SU-DHL-6 (cell line): ENCODE measurements around the gene F2.

Source experiments
- H2AFZ ChIP-seq: fragments of 200-600 bp; sonication (generic); 2 replicates; pipeline ENCODE4 v1.6.1; 2014; ENCODE audit warnings: low read depth, mild to moderate bottlenecking, moderate library complexity, mixed read lengths, antibody characterized with exemption, low read length; ENCODE audit not compliant: severe bottlenecking
- H3F3A ChIP-seq: fragments of 200-600 bp; shearing (Covaris generic); 2 replicates; pipeline ENCODE4 v1.6.0; 2016; ENCODE audit warnings: antibody characterized with exemption, mild to moderate bottlenecking; ENCODE audit not compliant: insufficient read depth
- H3K27ac ChIP-seq: fragments of 200-600 bp; sonication (generic); 2 replicates; pipeline ENCODE4 v1.5.1; 2016; ENCODE audit warnings: low read depth, mild to moderate bottlenecking, low read length, moderate library complexity, mixed read lengths
- H3K27me3 ChIP-seq: fragments of 200-600 bp; sonication (generic), shearing (Covaris generic); 2 replicates; pipeline ENCODE4 v1.6.0; 2014; ENCODE audit warnings: mild to moderate bottlenecking, low read length
- H3K36me3 ChIP-seq: fragments of 200-600 bp; sonication (generic); 2 replicates; pipeline ENCODE4 v1.6.1; 2014; ENCODE audit warnings: mild to moderate bottlenecking, low read length, mixed read lengths
- H3K4me2 ChIP-seq: fragments of 300-600, 200-600 bp; shearing (Covaris generic), sonication (generic); 2 replicates; pipeline ENCODE4 v1.6.0; 2014; ENCODE audit warnings: low read length, low read depth, mild to moderate bottlenecking; ENCODE audit not compliant: poor library complexity, severe bottlenecking
- H3K4me3 ChIP-seq: fragments of 200-600 bp; sonication (generic); 2 replicates; pipeline ENCODE4 v1.5.1; 2014; ENCODE audit warnings: antibody characterized with exemption, low read length, mild to moderate bottlenecking, mixed read lengths; ENCODE audit not compliant: insufficient read depth, poor library complexity, severe bottlenecking
- H3K79me2 ChIP-seq: fragments of 200-600 bp; sonication (generic); 2 replicates; pipeline ENCODE4 v1.6.1; 2014; ENCODE audit warnings: mild to moderate bottlenecking, low read length, moderate library complexity; ENCODE audit not compliant: insufficient read depth
- H3K9ac ChIP-seq: fragments of 200-600 bp; sonication (generic); 2 replicates; pipeline ENCODE4 v1.7.0; 2014; ENCODE audit warnings: mild to moderate bottlenecking, low read length
- H3K9me2 ChIP-seq: fragments of 200-600 bp; sonication (generic); replicated peaks from 2 replicates; pipeline ENCODE4 v1.6.1; 2014; ENCODE audit warnings: low read length; ENCODE audit not compliant: insufficient read depth
- H3K9me3 ChIP-seq: fragments of 200-600 bp; sonication (generic); 2 replicates; pipeline ENCODE4 v1.6.1; 2014; ENCODE audit warnings: low read length, mixed read lengths; ENCODE audit not compliant: insufficient read depth
- H4K20me1 ChIP-seq: fragments of 200-600 bp; sonication (generic); 2 replicates; pipeline ENCODE4 v1.6.1; 2014; ENCODE audit warnings: low read depth, mild to moderate bottlenecking, antibody characterized with exemption, low read length, moderate library complexity, mixed read lengths
- EZH2phosphoT487 ChIP-seq: fragments of 200-600 bp; sonication (generic), shearing (Covaris generic); conservative IDR thresholded peaks from 2 replicates; pipeline ENCODE4 v1.6.1; 2018; ENCODE audit warnings: mild to moderate bottlenecking, antibody characterized with exemption, low read length, moderate library complexity, mixed read lengths
- TF ChIP-seq, protein P1 (sequence below): fragments of 200-600 bp; sonication (generic); IDR thresholded peaks from one replicate; pipeline ENCODE4 v1.5.1; 2017; ENCODE audit warnings: antibody characterized with exemption, mild to moderate bottlenecking, low read length, moderate library complexity; ENCODE audit not compliant: insufficient read depth, poor library complexity, severe bottlenecking

The F2 gene

DNA sequence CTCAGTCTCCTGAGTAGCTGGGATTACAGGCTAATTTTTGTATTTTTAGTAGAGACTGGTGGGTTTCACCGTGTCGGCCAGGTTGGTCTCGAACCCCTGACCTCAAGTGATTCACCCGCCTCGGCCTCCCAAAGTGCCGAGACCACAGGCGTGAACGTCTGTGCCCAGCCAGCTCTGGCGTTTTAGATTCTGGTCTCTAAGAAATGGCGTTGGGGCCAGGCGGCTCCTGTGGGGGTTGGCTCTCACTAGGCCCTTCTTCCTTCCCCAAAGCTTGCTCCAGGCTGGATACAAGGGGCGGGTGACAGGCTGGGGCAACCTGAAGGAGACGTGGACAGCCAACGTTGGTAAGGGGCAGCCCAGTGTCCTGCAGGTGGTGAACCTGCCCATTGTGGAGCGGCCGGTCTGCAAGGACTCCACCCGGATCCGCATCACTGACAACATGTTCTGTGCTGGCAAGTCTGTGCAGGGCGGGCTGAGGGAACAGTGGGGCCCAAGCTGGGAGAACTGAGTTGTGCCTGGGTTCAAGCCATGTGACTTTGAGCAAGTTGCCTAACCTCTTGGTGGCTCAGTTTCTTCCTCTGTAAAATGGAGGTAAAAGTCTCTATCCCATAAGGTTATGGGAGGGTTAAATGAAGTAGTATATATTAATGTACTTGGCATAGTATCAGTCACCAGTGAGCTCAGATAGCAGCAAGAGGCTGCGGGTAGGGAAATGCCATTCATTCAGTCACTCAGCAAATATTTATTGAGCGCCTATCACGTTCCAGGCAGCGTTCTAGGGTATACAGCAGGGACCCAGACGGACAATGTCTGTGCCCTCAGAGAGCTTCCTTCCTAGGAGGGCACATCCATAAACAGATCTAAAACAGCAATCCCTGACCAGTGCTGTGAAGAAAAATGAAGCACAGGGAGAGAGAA is 10.4 kb downstream of the F2 start:
- no peaks in the 10 kb centered on the region for H3F3A ChIP-seq
- no peaks in the 10 kb centered on the region for H3K79me2 ChIP-seq
- H3K27me3 ChIP-seq = no peaks in the 10 kb centered on the region
- no peak overlapping the region for H3K9ac ChIP-seq
- TF ChIP-seq, protein P1, sequence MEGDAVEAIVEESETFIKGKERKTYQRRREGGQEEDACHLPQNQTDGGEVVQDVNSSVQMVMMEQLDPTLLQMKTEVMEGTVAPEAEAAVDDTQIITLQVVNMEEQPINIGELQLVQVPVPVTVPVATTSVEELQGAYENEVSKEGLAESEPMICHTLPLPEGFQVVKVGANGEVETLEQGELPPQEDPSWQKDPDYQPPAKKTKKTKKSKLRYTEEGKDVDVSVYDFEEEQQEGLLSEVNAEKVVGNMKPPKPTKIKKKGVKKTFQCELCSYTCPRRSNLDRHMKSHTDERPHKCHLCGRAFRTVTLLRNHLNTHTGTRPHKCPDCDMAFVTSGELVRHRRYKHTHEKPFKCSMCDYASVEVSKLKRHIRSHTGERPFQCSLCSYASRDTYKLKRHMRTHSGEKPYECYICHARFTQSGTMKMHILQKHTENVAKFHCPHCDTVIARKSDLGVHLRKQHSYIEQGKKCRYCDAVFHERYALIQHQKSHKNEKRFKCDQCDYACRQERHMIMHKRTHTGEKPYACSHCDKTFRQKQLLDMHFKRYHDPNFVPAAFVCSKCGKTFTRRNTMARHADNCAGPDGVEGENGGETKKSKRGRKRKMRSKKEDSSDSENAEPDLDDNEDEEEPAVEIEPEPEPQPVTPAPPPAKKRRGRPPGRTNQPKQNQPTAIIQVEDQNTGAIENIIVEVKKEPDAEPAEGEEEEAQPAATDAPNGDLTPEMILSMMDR = no peak
- TF ChIP-seq EZH2phosphoT487 = no peak
- no peak overlapping the region for H3K4me3 ChIP-seq
- H4K20me1 ChIP-seq = no peaks in the 10 kb centered on the region
- no peak overlapping the region for H3K4me2 ChIP-seq
- no peaks in the 10 kb centered on the region for H3K36me3 ChIP-seq
- no peak overlapping the region for H2AFZ ChIP-seq
- no peak overlapping the region for H3K27ac ChIP-seq
- no peaks in the 10 kb centered on the region for H3K9me3 ChIP-seq
- no peaks in the 10 kb centered on the region for H3K9me2 ChIP-seq

DNA sequence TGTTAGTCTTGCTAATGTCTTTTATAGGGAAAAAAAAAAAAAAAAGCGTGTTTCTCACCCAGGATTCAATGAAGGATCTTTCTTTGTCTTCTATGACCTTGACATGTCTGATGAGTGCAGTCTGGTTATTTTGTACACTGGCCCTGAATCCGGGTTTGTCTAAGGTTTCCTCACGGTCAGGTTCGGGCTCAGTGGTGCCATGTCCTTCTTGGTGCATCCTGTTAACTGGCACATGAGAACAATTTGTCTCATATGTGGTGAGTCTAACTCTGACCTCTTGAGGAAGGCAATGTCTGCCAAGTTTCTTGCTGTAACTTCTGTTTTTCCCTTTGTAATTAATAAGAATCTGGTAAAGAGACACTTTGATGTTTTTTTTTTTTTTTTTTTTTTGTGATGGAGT is 12.5 kb downstream of the F2 start:
- no peaks in the 10 kb centered on the region for H3K9me2 ChIP-seq
- H3K27ac ChIP-seq = no peak overlapping the region
- H3K27me3 ChIP-seq = no peaks in the 10 kb centered on the region
- no peaks in the 10 kb centered on the region for H3K79me2 ChIP-seq
- H3K9ac ChIP-seq = no peak overlapping the region
- H3K4me3 ChIP-seq = no peak overlapping the region
- no peaks in the 10 kb centered on the region for H3F3A ChIP-seq
- no peaks in the 10 kb centered on the region for H4K20me1 ChIP-seq
- H2AFZ ChIP-seq = no peak overlapping the region
- no peaks in the 10 kb centered on the region for H3K9me3 ChIP-seq
- TF ChIP-seq, protein P1 = no peak
- no peak for TF ChIP-seq EZH2phosphoT487
- H3K36me3 ChIP-seq = no peaks in the 10 kb centered on the region
- no peak overlapping the region for H3K4me2 ChIP-seq

DNA sequence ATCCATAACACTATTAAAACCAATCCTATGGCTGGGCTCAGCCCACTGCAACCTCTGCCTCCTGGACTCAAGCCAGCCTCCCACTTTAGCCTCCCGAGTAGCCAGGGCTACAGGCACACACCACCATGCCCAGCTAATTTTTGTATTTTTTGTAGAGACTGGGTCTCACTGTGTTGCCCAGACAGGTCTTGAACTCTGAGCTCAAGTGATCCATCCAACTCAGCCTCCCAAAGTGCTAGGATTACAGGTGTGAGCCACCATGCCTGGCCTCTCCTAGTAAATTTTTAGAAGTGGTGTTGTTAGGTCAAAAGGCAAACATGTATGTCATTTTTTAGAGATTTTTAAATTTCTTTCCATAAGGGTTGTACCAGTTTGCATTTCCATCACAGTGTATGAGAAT is 14.2 kb downstream of the F2 start:
- Histone ChIP-seq H3K9me3 (no peaks in the 10 kb centered on the region), H3F3A (no peaks in the 10 kb centered on the region), H3K9ac (no peak overlapping the region), H3K9me2 (no peaks in the 10 kb centered on the region), H3K4me2 (no peak overlapping the region), H3K79me2 (no peaks in the 10 kb centered on the region), H3K36me3 (no peaks in the 10 kb centered on the region), H3K27me3 (no peaks in the 10 kb centered on the region), H4K20me1 (no peaks in the 10 kb centered on the region), H3K4me3 (no peak overlapping the region), H3K27ac (no peak overlapping the region), H2AFZ (no peak overlapping the region)
- TF ChIP-seq, protein P1 = no peak
- no peak for TF ChIP-seq EZH2phosphoT487
